Renal cortical epithelial cell (primary cell): Measurements from ENCODE around the gene SIX5. TPM values are rescaled to one million over a fixed set of nuclear protein-coding genes. Genes with fewer than 3 reads are reported as not detected.
A peak's percentile ranks its signal among the peaks of the same experiment; 100 is the strongest.
"Not testable (repeated sequence)": the region's sequence is repeated elsewhere in the genome, so short reads cannot be mapped to it uniquely, and the experiment has no call there.

ENCODE experiments used
- DNase-seq: peaks from one replicate; pipeline ENCODE4 v3.0.0-alpha.2; 2011; ENCODE audit warnings: low read depth
- total RNA-seq: library from RNA; depleted of rRNA; stranded (reverse); fragments of >200 nt; gene quantifications from 2 replicates; pipeline ENCODE4 v1.2.3, GENCODE V29; 2014

Gene SIX5
- total RNA-seq, 1 donor from 2014 or later, result 12.9 TPM

DNA sequence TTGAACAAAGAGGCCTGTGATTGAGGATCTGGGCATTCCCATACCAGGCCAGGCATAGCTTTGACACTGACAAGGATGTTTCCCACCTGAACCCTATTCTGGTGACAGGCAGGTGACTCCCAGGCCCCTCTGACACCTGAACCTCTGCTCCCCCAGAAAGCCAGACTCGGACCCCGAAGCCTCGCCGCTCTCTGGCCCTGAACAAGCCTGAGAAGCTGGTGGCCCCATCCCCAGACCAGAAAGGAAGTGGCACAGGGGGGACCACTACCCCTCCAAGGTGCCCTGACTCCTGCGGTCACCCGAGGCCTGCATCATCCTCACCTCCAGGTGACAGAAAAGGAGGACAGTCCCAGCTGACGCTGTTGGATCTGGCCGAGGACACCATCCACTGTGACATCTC is 14.7 kb downstream of the SIX5 start:
- DNase-seq, result no peak

DNA sequence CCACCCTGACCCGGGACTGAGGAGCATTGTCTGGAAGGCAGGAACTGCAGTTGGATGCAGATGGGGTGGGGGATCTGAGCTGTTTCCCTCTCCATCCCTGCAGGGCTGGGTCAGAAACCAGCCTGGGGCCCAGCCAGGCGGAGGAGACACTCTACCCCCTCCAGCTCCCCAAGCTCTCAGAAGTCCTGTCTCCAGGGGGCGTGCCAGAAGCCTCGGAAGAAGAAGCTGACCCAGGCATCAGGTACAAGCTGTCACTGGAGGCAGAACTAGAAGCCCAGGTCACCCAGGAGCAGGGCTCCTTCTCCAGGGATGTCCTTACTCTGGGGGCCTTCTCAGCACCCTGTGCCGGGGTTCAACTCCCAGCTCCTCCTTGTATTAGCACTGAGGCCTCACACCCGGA is 15.5 kb downstream of the SIX5 start:
- no peak for DNase-seq

DNA sequence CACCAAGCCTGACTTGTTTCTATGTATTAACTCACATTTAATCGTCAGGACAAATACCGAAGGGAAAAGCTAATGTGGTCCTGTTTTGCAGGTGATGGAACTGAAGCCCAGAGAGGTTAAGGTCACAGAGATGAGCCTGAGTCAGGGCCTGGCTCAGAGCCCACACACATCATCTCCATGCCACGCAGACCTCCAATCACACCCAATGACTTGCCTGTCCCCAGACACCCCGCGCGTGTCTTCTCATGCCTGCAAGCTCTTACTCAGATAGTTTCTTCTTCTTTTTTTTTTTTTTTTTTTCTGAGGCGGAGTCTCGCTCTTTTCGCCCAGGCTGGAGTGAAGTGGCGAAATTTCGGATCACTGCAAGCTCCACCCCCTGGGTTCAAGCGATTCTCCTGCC is 16.4 kb downstream of the SIX5 start:
- no peak for DNase-seq

DNA sequence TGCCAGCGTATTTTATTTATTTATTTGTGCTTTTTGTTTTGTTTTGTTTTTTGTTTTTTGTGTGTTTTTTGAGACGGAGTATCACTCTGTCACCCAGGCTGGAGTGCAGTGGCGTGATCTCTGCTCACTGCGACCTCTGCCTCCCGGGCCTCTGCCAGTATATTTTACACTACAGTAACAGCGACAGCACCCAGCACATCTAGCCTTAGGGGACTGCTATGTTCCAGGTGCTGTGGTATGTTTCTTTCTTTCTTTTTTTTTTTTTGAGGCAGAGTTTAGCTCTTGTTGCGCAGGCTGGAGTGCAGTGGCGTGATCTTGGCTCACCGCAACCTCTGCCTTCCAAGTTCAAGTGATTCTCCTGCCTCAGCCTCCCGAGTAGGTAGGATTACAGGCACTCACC is 17.6 kb downstream of the SIX5 start:
- not testable (repeated sequence) for DNase-seq

DNA sequence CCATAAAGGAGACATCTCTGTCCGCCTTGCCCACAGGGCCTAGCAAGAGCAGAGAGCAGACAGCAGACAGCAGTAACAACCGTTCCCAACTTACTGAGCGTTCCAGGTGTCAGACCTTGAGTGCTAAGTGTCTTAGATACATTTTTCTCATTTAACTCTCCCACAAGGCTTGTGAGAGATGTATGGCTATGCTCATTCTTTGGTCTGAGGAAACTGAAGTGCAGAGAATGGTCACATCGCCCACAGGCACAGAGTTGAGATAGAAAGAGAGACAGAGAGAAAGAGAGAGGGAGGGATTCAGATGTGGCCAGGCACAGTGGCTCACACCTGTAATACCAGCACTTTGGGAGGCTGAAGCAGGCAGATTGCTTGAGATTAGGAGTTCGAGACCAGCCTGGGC is 21.5 kb downstream of the SIX5 start:
- no peak for DNase-seq

DNA sequence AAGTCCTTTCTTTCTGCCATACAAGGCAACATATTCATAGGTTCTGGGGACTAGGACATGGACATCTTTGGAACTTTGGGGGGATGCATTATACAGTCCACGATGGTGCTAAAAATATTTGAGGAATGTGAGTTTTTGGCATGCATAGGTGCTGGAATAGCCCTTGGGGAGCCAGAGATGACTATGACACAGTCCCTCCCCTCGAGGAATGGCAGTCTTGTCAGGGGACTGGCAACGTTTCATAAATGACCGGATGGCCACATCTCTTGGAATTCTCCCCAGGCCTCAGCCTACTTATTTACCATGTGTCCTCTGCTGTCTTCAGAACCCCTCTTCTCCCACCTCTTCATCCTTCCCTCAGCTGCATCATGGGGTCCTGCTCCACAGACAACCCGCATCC is 22.2 kb downstream of the SIX5 start:
- no peak for DNase-seq

DNA sequence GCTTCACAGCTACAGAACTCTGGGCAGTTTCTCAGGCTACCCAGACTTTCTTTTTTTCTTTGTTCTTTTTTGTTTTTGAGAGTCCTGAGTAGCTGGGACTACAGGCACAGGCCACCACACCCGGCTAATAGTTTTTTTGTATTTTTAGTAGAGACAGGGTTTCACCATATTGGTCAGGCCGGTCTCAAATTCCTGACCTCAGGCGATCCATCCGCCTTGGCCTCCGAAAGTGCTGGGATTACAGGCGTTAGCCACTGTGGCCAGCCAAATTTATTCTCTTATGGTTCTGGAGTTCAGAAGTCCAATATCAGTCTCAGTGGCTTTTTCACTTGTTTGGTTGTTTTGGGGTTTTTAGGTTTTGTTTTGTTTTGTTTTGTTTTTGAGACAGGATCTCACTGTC is 23.4 kb downstream of the SIX5 start:
- DNase-seq, result no peak

DNA sequence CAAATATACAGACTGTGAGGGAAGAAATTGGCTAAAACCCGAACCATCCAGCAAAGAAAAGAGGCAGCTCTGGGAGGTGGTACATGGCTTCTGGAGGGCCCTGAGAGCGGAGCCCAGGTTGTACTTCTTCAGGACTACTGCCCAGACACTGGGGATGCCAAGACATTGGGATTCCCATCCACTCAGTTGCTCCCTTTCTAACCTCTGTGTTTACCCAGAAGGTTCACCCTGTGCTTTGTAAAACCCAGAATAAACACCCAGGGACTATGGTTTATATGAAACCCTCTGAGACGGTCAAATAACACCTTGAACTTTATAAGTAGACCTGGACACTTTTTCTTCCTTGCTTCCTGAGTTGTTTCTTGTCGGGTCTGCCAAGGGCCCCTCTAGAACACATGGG is 26.1 kb downstream of the SIX5 start:
- no peak for DNase-seq

DNA sequence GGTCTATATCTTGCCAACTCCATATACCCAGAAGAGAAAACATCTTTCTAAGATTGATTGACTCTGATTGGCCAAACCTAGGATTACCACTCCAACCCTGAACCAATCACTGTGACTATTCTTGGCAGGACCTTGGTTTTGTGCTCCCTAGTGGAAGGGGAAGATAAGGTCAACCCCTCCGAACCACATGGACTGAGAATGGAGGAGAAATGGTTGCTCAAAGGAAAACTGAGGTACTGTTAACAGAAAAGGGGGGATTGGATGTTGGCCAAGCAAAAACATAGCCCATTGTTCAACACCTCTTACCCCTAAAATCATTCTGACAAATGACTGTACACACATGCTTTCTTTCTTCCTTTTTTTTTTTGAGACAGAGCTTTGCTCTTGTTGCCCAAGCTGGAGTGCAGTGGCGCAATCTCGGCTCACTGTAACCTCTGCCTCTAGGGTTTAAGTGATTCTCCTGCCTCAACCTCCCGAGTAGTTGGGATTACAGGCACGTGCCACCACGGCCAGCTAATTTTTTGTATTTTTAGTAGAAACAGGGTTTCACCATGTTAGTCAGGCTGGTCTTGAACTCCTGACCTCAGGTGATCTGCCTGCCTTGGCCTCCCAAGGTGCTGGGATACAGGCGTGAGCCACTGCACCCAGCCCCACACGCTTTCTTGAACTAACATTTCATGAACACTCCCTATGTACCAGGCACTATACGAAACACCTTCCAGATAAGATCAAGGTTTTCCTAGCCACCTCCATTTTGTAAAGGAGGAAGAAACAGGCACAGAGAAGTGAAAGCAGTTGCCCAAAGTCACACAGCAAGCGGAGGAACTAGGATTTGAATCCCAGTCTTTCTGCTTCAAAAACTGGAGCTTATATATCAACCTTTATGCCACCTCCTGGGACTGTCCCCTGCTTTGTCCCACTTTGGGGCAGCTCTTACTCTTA is 29.3 kb downstream of the SIX5 start:
- no peak for DNase-seq

DNA sequence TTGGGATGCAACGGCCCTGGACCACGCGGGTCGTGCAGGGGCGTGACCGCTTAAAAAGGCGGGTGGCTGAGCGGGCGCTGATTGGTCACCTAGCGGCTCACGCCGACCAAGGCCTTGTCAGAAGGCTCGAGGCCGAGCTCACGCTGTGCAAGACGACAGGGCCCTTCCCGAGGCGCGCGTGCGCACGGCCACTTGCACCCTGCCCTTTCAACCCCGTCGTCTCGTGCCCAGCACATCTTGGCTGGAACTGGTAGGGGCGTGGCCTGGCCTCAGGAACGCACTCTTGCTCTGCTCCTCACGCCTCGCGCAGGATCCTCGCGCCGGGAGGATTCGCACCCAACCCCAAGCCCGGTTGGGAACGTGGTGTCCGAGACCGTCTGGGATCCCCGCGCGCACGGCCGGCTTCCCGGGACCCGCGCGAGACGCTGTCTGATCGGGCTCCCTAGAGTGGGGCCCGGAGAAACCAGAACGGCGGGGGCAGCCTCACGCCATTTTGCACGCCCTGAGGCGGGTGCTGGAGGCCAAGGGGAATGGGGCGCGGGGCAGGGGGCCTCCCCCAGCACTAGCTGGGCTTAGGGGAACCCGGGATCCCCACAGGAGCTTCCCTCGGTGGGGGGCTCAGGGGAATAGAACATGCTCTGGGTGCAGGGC is 35.8 kb downstream of the SIX5 start, which contains the start of gene MEIOSIN:
MEIOSIN (plus strand) TSS at position 280 of the 651 bp plus-strand sequence. CDS start 1,938 bp downstream, outside the sequence.
- no peak for DNase-seq

DNA sequence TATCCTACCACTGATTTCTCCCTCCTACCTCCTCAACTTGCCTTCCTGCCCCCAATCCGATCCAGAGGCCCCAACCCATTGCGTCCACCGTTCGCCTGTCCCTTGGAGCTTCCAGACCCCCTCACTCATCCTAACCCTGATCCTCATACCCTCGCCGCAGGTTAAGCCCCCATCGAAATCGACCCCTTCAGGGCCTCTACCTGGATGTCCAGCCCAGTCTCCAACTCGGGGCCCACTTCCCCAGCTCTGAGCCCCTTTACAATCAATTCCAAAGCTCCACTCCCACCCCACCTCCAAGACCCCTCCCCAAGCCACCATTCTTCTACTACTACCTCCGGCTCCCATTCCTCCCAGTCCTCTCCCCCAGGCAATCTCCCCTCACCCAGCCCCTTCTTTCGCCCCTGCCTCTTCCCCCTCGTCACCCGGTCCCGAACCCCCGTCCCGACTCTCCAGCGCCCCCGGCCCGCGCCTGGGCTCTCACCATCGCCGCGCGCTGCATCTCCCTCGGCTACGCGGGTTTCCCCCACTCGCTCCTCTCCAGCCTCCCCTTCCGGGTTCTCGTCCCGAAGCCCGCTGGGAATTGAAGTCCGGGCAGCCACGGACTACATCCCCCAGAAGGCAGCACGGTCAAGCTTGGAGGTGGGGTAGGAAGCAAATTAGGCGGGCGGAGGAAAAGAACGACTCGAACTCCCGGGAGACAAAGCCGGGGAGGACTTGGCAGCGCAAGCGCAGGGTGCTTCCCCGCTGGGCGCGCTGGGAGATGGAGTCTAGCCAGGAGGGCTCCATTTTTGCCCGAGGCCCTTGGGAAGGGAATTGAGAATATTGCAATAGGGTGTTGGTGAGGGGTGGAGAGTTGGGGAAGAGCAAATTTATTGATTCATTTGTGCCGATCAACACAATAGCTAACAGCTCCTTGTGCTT is 38.4 kb downstream of the SIX5 start, which contains the start of gene FBXO46:
FBXO46 (minus strand) TSS at position 529 of the 921 bp plus-strand sequence. CDS start 17,401 bp downstream, outside the sequence.
- peak; percentile 97 for DNase-seq

DNA sequence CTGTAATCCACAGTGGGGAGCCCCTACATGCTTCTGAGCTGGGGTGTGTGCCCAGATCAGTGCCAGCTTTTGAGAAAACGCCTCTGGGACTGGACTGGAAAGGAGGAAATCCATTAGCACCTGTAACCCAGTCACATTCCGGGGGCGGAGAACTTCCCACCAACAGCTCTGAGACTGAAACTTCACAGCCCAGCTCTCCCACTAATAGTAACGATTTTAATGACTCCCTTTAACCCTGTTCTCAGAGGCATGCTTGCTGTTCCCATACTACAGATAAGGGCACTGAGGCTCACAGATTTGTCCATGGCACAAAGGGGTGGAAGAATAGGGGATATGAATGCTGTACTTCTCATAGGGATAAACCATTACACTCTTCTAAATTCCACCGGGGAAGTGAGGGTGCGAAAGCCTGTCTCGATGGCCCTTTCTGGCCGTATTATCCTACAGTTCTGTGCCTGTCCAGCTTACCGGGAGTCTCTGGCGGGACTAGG is 39.2 kb downstream of the SIX5 start:
- peak; percentile 76 for DNase-seq

DNA sequence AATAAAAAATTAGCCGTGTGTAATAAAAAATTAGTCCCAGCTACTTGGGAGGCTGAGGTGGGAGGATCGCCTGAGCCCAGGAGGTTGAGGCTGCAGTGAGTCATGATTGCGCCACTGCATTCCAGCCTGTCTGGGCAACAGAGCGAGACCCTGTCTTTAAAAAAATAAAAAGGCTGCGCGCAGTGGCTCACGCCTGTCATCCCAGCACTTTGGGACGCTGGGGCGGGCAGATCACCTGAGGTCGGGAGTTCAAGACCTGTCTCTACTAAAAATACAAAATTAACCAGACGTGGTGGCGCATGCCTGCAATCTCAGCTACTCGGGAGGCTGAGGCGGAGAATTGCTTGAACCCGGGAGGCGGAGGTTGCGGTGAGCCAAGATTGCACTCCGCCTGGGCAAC is 40.4 kb downstream of the SIX5 start:
- not testable (repeated sequence) for DNase-seq

DNA sequence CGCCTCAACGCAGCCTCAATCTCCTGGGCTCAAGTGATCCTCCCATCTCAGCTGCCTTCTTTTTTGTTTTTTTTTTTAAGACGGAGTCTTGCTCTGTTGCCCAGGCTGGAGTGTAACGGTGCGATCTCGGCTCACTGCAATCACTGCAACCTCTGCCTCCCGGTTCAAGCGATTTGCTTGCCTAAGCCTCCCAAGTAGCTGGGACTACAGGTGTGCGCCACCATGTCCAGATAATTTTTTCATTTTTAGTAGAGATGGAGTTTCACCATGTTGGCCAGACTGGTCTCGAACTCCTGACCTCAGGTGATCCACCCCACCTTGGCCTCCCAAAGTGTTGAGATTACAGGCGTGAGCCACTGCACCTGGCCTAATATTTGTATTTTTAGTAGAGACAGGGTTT is 49.0 kb downstream of the SIX5 start:
- DNase-seq, result not testable (repeated sequence)

DNA sequence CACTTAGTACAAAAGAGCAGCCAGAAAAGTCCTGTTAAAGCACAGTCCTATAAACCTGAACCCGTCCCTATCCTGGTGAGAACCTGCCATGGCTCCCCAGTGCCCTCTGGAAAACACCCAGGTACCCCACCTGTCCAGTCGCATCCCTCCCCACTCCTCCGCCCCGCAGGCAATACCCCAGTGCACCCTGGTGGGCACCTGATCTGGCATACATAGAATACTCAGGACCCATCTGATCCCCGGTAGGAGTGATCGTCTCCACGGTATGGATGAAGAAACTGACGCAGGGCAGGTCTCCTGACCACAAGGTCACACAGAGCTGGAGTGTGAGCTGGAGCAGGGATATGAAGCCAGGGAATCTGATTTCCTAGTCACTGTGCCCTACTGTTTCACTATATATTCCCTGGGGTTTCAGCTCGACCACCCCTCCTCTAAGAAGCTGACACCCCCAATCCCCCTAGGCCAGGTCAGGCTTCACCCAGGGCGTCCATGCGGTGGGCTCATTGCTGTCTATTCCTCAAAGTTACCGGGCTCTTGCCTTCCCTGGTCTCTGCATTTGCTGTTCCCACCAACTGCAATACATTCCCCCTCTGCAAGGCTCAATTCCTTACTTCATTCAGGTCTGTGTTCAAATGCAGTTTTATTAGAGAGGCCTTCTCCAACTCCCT is 50.9 kb downstream of the SIX5 start:
- DNase-seq, result no peak

DNA sequence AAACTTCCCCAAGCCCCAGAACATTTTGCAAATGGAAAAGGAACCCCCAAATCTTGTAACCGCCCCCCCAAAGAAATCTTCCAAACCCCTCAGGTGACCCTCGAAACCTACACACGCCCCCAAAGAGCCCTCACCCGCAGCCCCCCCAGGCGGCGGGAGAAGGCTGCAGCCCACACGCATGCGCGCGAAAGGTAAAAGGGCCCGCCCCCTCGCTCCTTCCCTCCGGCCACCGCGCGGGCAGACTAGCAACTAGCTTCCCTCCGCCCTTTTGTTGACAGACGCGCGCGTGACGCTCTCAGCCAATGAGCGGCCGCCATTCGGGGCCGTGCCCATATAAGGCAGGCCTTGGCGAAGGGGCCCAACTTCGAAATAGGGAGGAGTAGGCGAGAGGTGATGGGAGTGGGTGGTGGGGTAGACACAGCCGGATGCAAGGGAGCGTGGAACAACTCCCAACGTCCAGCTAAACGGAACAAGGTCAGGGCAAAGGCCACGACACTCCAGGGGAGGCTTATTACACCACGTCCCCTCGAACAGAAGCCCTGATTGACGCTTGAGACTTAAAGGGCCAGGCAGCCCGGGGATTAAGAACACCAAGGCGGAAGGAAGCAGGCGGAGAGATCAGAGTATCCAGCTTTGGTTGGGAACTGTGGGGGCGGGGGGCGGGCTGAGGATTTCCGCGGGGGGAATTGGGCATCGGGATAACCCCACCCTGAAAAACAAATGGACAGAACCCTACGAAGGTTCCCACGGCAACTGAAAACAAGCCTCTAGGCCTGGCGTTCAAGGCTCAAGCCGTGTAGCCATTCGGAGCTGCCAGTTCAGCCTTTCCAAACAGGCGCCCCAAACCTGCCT is 51.7 kb downstream of the SIX5 start:
- DNase-seq, result peak; percentile 99

DNA sequence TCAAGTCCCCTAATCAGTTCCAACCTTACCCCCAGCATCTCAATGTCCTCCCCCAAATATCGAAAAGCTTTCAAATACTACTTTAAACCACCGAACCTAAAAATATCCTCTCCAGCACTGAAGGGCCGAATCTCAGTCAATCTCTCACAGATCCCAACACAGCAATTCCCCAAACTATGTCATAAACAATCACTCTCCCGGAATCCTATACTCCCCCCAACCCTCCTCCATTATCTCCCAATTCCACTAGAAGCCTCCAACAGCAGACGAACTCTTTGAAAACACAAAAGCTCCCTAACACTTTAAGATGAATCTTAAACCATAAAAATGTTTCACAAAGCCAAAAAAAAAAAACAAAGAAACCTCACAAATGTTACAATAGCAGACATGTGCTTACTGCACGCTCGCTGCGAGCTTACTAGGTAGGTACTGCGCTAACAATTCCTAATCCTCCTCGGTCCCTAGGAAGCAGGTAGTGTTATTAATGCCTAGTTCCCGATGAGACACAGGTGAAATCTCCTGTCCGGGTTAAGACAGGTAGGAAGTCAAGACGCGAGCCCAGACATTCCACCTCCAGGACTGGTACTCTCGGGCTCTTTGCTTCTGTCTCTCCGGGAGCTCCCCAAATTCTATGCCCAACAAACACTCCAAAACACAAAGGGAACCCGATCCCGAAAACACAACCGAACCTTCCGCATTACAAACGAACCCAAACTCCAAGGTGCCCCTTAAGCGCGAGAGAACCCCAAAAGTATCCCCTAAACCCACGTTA is 52.5 kb downstream of the SIX5 start:
- peak; percentile 38 for DNase-seq

DNA sequence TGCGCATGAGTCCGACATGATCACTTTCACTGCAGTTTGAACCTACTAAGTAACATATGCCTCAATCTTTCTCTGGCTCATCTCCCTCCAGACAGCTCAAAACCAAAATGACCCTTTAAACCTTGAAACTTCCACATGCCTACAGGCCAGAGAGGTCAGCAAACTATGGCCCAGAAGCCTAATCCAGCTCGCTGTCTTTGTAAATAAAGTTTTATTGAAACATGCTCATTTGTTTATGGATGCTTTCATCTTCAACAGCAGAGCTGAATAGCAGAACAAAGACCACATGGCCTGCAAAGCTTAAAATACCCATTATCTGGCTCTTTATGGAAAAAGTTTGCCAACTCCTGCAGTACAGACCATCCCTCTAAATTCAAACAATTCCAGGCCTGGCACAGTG is 53.9 kb downstream of the SIX5 start:
- no peak for DNase-seq
